Common myeloid progenitor, CD34-positive (primary cell): ENCODE results near the gene PTPRN2.

Experiments
- CTCF ChIA-PET: fragments of 350-600 bp; sonication (Branson Sonifier 250); formaldehyde crosslinking; loops from one replicate; lab custom pipeline; 2021; ENCODE audit warnings: antibody characterized with exemption; lab: Charles Lee
- POLR2A ChIA-PET: fragments of 350-600 bp; sonication (Branson Sonifier 250); formaldehyde crosslinking; loops from one replicate; lab custom pipeline; 2021; ENCODE audit warnings: antibody characterized with exemption; lab: Charles Lee
- DNase-seq, 3 donors: peaks; one replicate each; pipeline versions ENCODE4 v3.0.0 to v3.0.0-alpha.2; 2013
- H3K27ac ChIP-seq, 2 experiments: 1 replicate in 1 of 2; 2 replicates in 1 of 2; pipeline ENCODE4 v1.7.0; 2013; ENCODE audit warnings: inconsistent platforms in 2 of 2, low read length in 2 of 2, mild to moderate bottlenecking in 2 of 2, low read depth in 1 of 2, moderate library complexity in 1 of 2; ENCODE audit not compliant: severe bottlenecking in 2 of 2, insufficient read depth in 1 of 2, poor library complexity in 1 of 2
- H3K27me3 ChIP-seq, 5 experiments: replicated peaks in 2 of 5; 1 replicate in 3 of 5; 2 replicates in 2 of 5; pipeline versions ENCODE4 v1.6.1 to v1.7.0; 2013; ENCODE audit warnings: low read length in 4 of 5, mild to moderate bottlenecking in 2 of 5, moderate library complexity in 2 of 5, inconsistent platforms in 1 of 5; ENCODE audit not compliant: insufficient read depth in 5 of 5, control insufficient read depth in 4 of 5
- H3K36me3 ChIP-seq, 4 experiments: 1 replicate in 2 of 4; 2 replicates in 2 of 4; pipeline versions ENCODE4 v1.6.1 to v1.7.0; 2013; ENCODE audit warnings: low read length in 3 of 4, control low read depth in 1 of 4, mild to moderate bottlenecking in 1 of 4; ENCODE audit not compliant: control insufficient read depth in 4 of 4, insufficient read depth in 4 of 4
- H3K4me1 ChIP-seq, 4 experiments: 1 replicate in 3 of 4; 2 replicates in 1 of 4; pipeline versions ENCODE4 v1.6.1 to v1.7.1; 2013; ENCODE audit warnings: low read length in 3 of 4, mild to moderate bottlenecking in 3 of 4, control low read depth in 1 of 4, inconsistent platforms in 1 of 4, moderate library complexity in 1 of 4; ENCODE audit not compliant: control insufficient read depth in 4 of 4, insufficient read depth in 4 of 4; ENCODE audit errors: control extremely low read depth in 1 of 4
- H3K4me3 ChIP-seq, 7 experiments: 1 replicate in 4 of 7; 2 replicates in 3 of 7; pipeline versions ENCODE4 v1.5.1 to v1.7.0; 2013; ENCODE audit warnings: mild to moderate bottlenecking in 7 of 7, low read length in 6 of 7, moderate library complexity in 6 of 7, inconsistent platforms in 2 of 7, low read depth in 2 of 7, control low read depth in 1 of 7; ENCODE audit not compliant: insufficient read depth in 4 of 7, control insufficient read depth in 1 of 7; ENCODE audit errors: extremely low read depth in 1 of 7
- H3K9me3 ChIP-seq, 5 experiments: 1 replicate in 4 of 5; 2 replicates in 1 of 5; pipeline versions ENCODE4 v1.6.1 to v1.7.1; 2013; ENCODE audit warnings: low read length in 4 of 5, mild to moderate bottlenecking in 2 of 5, inconsistent platforms in 1 of 5, low read depth in 1 of 5, moderate library complexity in 1 of 5; ENCODE audit not compliant: control insufficient read depth in 4 of 5, insufficient read depth in 2 of 5; ENCODE audit errors: control extremely low read depth in 1 of 5
- WGBS: methylation state at CpG from one replicate; pipeline ENCODE4 v1.1.5; 2013; ENCODE audit not compliant: insufficient coverage; 5-methylcytosine and 5-hydroxymethylcytosine counted together

PTPRN2 gene

DNA sequence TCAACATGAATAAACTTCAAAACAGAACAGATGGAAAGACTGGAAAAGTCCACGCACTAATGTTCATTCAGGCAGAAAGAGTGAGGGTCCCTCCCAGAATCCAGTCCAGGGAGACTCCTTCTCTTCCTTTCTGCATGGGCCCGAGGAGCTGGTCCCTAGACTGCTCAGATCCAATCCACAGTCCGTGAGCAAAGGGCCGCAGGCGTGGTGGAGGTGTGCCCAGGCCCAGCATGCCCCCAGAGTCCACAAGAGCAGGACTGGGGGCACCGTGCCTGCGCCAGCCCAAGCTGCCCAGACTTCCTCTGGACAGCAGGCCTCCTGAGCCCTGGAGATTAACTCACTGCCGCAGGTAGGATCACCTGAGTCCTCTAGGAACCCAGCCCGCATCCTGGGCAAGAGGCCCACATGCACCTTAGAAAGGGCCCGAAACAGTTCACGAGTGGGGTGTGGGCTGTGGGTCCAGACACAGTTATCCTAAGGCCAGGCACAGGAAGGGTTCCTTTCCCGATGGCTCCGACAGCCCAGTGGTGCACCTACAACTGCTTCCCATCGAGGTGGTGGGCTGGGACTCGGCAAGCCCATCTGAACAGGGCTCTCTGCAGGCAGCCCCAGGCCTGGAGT, 719.8 kb downstream of the PTPRN2 start:
- no peak for DNase-seq
- H3K27me3 ChIP-seq: peaks cover 0 to 4% (median 0%) of the 10 kb centered on the region in 5 experiments
- H3K4me3 ChIP-seq: no peak overlapping the region
- H3K27ac ChIP-seq: no peak overlapping the region
- WGBS: 99% methylated on average over 11 of the region's 15 CpGs
- peaks cover 0 to 13% (median 8%) of the 10 kb centered on the region in 5 experiments for H3K9me3 ChIP-seq
- no peaks in the 10 kb centered on the region for H3K36me3 ChIP-seq
- CTCF ChIA-PET: no interaction called here
- H3K4me1 ChIP-seq: no peaks in the 10 kb centered on the region
- POLR2A ChIA-PET: interaction anchor here (1.0 kb wide), 1 partner anchor 557 kb away, joined by 3 read pairs; no protein-coding TSS in a partner anchor

DNA sequence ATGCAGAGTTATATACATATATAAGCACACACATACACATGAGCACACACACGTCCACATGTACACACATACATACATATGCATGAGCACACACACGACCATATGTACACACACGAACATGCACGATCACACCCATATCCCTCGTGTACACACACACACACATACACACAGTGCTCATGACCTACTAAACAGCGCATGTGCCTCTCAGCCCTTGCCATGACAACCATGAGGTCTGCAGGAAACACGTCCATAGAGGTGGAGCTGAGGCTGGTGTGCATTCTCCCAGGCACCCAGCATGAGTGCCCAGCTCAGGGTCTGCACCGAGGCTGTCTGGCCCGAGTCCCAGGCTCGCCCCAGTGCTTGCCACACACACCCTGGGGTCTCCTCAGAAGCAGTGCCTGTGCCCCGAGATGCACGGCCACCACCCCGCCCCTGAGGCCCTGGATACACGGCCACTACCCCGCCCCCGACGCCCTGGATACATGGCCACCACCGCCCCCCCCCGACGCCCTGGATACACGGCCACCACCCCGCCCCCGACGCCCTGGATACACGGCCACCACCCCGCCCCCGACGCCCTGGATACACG, 721.2 kb downstream of the PTPRN2 start:
- H3K4me3 ChIP-seq: no peak overlapping the region
- no peak overlapping the region for H3K27ac ChIP-seq
- ChIA-PET POLR2A (no interaction called here), CTCF (no interaction called here)
- 95% methylated on average over 9 of the region's 29 CpGs for WGBS
- no peaks in the 10 kb centered on the region for H3K36me3 ChIP-seq
- DNase-seq: no peak
- H3K4me1 ChIP-seq: no peaks in the 10 kb centered on the region
- H3K9me3 ChIP-seq: peaks cover 0 to 13% (median 8%) of the 10 kb centered on the region in 5 experiments
- peaks cover 0 to 4% (median 0%) of the 10 kb centered on the region in 5 experiments for H3K27me3 ChIP-seq

DNA sequence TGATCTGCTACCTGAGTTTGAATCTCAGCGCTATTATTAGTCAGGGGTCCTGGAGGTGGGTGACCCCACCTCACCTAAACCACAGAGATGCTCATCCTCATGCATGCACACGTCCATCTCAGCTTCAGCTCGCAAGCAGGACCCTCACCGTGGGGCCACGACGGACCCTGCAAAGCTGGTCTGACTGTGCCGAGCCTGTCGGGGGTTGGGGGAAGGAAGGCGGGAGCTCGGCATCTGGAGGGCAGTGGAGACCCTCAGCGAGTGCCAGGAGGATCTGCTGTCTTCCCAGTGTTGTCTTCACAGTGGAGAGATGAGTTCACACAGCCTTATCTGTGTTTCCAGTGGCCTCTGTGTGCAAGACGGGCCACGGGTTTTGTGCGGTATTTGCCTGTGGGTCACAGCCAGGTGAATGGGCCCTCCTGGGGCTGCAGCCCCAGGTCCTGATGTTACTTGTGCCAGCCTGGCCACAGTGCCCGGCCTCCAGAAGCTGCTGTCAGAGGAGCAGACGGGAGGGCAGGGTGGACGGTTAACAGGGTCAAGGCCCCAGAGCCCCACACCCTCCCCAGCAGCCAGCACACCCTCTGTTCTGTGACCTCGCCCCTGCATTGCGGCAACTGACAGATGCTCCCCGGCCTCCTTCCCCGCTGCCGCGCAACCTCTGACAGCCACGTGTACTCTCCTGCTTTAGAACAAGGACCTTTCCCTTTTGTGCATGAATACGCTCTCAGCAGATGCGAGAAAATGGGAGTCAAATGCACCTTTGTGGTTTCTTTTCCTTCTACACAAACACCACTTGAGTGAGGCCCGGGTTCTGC, 722.1 kb downstream of the PTPRN2 start:
- 93% methylated on average over 26 of the region's 27 CpGs for WGBS
- Histone ChIP-seq H3K27me3 (peaks cover 0 to 3% (median 0%) of the 10 kb centered on the region in 5 experiments), H3K27ac (no peak overlapping the region), H3K4me1 (no peaks in the 10 kb centered on the region), H3K9me3 (peaks cover 0 to 13% (median 8%) of the 10 kb centered on the region in 5 experiments), H3K36me3 (no peaks in the 10 kb centered on the region), H3K4me3 (no peak overlapping the region)
- ChIA-PET CTCF (no interaction called here), POLR2A (no interaction called here)
- no peak for DNase-seq

DNA sequence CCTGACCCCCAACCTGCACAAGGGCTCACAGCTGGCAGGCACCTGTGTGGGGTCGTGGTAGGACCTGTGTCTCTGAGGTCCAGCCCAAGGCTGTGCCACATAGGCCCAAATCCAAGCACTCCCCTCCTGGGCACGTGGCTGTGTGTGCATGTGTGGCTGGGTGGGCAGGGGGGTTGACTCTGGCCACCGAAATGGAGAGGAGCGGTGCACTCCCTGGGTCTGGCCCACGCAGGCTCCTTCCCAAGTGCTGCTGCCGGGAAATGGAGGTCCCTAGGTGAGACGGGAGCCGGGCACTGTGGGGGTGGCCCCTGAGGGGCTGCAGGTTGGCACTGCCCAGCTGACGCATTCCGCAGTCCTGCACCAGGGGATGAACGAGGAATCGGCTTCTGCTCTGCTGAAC, 722.7 kb downstream of the PTPRN2 start:
- CTCF ChIA-PET: no interaction called here
- H3K27ac ChIP-seq: no peak overlapping the region
- peaks cover 0 to 13% (median 7%) of the 10 kb centered on the region in 5 experiments for H3K9me3 ChIP-seq

DNA sequence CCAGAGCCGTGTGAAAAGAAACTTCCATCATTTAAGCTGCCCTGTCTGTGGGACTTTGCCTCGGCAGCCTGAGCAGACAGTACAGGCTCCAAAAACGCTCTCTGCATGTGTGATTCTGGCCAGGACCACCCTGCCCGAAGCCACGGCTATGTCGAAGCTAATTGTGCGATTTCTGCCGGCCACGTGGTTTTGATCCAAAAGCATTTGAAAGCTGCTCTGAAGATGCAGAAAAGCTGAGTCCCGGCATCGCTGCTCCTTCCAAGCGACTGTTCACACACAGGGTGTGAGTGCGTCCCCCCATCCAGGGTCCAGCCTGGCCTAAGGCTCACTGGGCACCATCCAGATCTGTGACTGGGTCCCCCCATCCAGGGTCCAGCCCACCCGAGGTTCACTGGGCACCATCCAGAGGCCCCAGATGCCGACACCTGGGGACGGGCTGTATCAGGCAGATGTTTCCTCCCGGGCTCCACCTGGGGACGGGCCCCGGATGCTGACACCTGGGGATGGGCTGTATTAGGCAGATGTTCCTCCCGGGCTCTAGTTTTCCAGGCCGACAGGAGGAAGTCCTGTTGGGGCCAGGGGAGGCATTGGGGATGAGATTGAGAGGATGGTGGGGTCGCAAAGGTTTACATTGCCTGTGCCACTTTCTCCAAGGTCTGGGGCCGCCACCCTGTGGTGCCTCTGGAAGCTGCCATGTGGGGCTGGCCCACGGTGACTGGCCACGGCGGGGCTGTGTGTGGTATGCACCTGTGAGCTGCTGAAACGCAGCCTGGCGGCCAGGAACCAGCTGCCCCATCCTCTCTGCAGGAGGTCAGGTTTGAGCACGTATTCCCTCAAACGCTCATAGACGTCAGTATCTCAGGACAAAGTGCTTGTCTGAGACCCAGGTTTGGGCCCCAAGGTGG, 723.5 kb downstream of the PTPRN2 start:
- POLR2A ChIA-PET: no interaction called here
- WGBS: 94% methylated on average over 28 of the region's 31 CpGs

More for the DNA sequence above, 722.7 kb downstream of the PTPRN2 start:
- WGBS: 97% methylated on average over 10 of the region's 12 CpGs
- Histone ChIP-seq H3K4me1 (no peaks in the 10 kb centered on the region), H3K4me3 (no peak overlapping the region), H3K27me3 (peaks cover 0 to 3% (median 0%) of the 10 kb centered on the region in 5 experiments), H3K36me3 (no peaks in the 10 kb centered on the region)
- POLR2A ChIA-PET: no interaction called here
- DNase-seq: no peak

DNA sequence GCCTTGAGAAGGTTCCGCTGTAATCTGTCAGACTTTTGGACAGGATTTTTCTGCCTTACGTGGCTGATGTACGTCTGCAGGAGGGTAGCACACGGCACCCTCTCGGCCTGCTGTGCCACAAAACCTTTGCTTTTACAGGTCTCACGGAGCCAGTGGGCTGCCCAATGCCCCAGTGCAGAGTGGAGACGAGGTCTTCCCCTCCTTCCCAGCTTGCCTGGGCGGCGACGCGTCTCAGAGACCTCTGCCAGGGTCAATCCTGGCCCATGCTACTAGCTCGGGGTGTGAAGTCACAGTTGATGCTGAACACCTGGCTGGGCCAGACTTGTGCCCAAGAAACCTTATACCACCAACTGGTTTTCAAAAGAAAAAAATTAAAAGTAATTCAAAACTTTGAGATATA, 724.4 kb downstream of the PTPRN2 start:
- H3K9me3 ChIP-seq: peaks cover 0 to 9% (median 0%) of the 10 kb centered on the region in 5 experiments
- DNase-seq: no peak
- POLR2A ChIA-PET: no interaction called here

More for the DNA sequence above, 723.5 kb downstream of the PTPRN2 start:
- CTCF ChIA-PET: no interaction called here
- no peak overlapping the region for H3K27ac ChIP-seq
- no peaks in the 10 kb centered on the region for H3K4me1 ChIP-seq
- no peak for DNase-seq
- peaks cover 0 to 9% (median 0%) of the 10 kb centered on the region in 5 experiments for H3K9me3 ChIP-seq
- no peak overlapping the region for H3K4me3 ChIP-seq
- no peaks in the 10 kb centered on the region for H3K36me3 ChIP-seq
- peaks cover 0 to 3% (median 0%) of the 10 kb centered on the region in 5 experiments for H3K27me3 ChIP-seq

More for the DNA sequence above, 724.4 kb downstream of the PTPRN2 start:
- H3K4me3 ChIP-seq: no peak overlapping the region
- H3K4me1 ChIP-seq: no peaks in the 10 kb centered on the region
- H3K27ac ChIP-seq: no peak overlapping the region
- WGBS: 95% methylated on average over 7 of the region's 12 CpGs
- CTCF ChIA-PET: no interaction called here
- no peaks in the 10 kb centered on the region for H3K36me3 ChIP-seq
- no peaks in the 10 kb centered on the region for H3K27me3 ChIP-seq
